HepG2 (cell line): ENCODE measurements around the gene HES6. TPM values are rescaled to one million over a fixed set of nuclear protein-coding genes. Genes with fewer than 3 reads are reported as not detected.

Source experiments
- HNF1A ChIP-seq, 2 experiments: sonication (generic) in 1 of 2; formaldehyde crosslinking in 1 of 2; IDR thresholded peaks; 2 replicates each; pipeline versions ENCODE4 v1.4.0 to v1.6.1; 2016 to 2020; ENCODE audit warnings: borderline replicate concordance in 1 of 2, low read depth in 1 of 2, mild to moderate bottlenecking in 1 of 2, missing genetic modification reagents in 1 of 2
- RERE ChIP-seq: IDR thresholded peaks from 2 replicates; pipeline ENCODE4 v1.6.1; 2016; ENCODE audit warnings: low read depth, missing genetic modification reagents, missing compliant biosample characterization
- polyA plus RNA-seq, 8 experiments: library from polyadenylated mRNA; depleted of rRNA in 3 of 8; stranded (reverse) in 7 of 8; unstranded in 1 of 8; fragments of >200 nt; fragmentation: Illumina TruSeq in 4 of 8; extraction: Trizol in 4 of 8; gene quantifications; 2 replicates each; pipeline versions ENCODE4 v1.2.1 to v1.2.3, GENCODE V29; 2011 to 2016; ENCODE audit warnings: low read depth in 4 of 8, missing spikeins in 1 of 8, mixed read lengths in 1 of 8; ENCODE audit not compliant: insufficient read depth in 1 of 8
- total RNA-seq, 5 experiments: library from RNA; depleted of rRNA; stranded (reverse); fragments of >200 nt; fragmentation: Illumina TruSeq; extraction: Trizol; gene quantifications; 2 replicates each; pipeline ENCODE4 v1.2.3, GENCODE V29; 2016; ENCODE audit warnings: low read depth in 1 of 5

Gene HES6
- total and polyA plus RNA-seq, 2 of the 13 experiments (the other 11 are each of a cell fraction or from before 2014, with no cell fraction given): 19.5 to 82.8 TPM

GRCh38 chr2:238284802-238285515 is 45.1 kb upstream of the HES6 start (continued):
- TF ChIP-seq RERE (CRISPR knock-in tag): no peak
- 0 out of 2 replicates have a peak, but pooled peaks have one; percentile 6 for TF ChIP-seq HNF1A (IDR thresholded peaks at IDR 0.05; ENCODE audit: low read depth)
- TF ChIP-seq HNF1A (CRISPR knock-in tag; IDR thresholded peaks at IDR 0.05; ENCODE audit: borderline replicate concordance): no peak
